ENCODE results near the gene CHMP2B. TPM values are rescaled to one million over a fixed set of nuclear protein-coding genes. Genes with fewer than 3 reads are reported as not detected.

Gene CHMP2B
- total and polyA plus RNA-seq, 2 of the 4 experiments (the other 2 are of a cell fraction), result 6.8 to 14.0 TPM

GRCh38 chr3:87272718-87273341 is 45.7 kb downstream of the CHMP2B start:
- intact Hi-C loops (cut with micrococcal nuclease), result no loop called here
- H4K5ac ChIP-seq (ENCODE audit: low read depth, low read length), result no peak overlapping the region
- CTCF ChIA-PET, result interaction anchor here (1.0 to 1.5 kb wide), 2 partner anchors 12 to 13 kb away, joined by 3 to 4 read pairs; no protein-coding TSS in a partner anchor
- no peak overlapping the region for H3K23ac ChIP-seq (ENCODE audit: low read depth, low read length)
- no peak overlapping the region for H3K18ac ChIP-seq (ENCODE audit: low read depth, low read length)
- H3K79me1 ChIP-seq (ENCODE audit: low read depth in 1 of 2, low read length in 2 of 2), result no peaks in the 10 kb centered on the region
- no TSS peak for BruUV-seq (replicated peaks)
- no peaks in the 10 kb centered on the region for H3K36me3 ChIP-seq (ENCODE audit: control insufficient read depth, insufficient read depth, low read length)
- dilution Hi-C loops (cut with HindIII; ENCODE audit: low sequenced_read_pairs, unreplicated experiment), result no loop called here
- no peaks in the 10 kb centered on the region for H3K4me1 ChIP-seq (ENCODE audit: control insufficient read depth, insufficient read depth, low read length)
- ATAC-seq (ENCODE audit: low read depth) (no peak), DNase-seq (no peak)
- no peaks in the 10 kb centered on the region for H3K27me3 ChIP-seq (ENCODE audit: control insufficient read depth, insufficient read depth, low read length)
- H3K4ac ChIP-seq (ENCODE audit: low read depth, low read length), result no peak overlapping the region
- H3K9me3 ChIP-seq (ENCODE audit: control insufficient read depth, insufficient read depth, low read length), result no peaks in the 10 kb centered on the region
- H4K20me1 ChIP-seq (ENCODE audit: insufficient read depth, low read length), result no peaks in the 10 kb centered on the region
- TF ChIP-seq POLR2A (IDR thresholded peaks at IDR 0.05; ENCODE audit: low read depth, low read length) (no peak), USF2 (IDR thresholded peaks at IDR 0.05; ENCODE audit: low read depth, low read length) (no peak), MAZ (IDR thresholded peaks at IDR 0.05; ENCODE audit: borderline replicate concordance, low read depth, low read length) (no peak), CTCF (conservative IDR thresholded peaks at IDR 0.05; ENCODE audit: low read depth, low read length) (no peak), MAFK (IDR thresholded peaks at IDR 0.05; ENCODE audit: low read depth, low read length) (no peak), MXI1 (IDR thresholded peaks at IDR 0.05; ENCODE audit: borderline replicate concordance, low read depth, low read length) (no peak)
- no peak overlapping the region for H3K4me3 ChIP-seq (ENCODE audit: insufficient read depth, low read depth, low read length)
- no peak overlapping the region for H4K91ac ChIP-seq (ENCODE audit: insufficient read depth, low read depth, low read length)
- H2AK9ac ChIP-seq (replicated peaks; ENCODE audit: low read depth, low read length, poor library complexity), result no peak overlapping the region
- H3K9ac ChIP-seq (ENCODE audit: low read depth, low read length), result no peak overlapping the region
- H2BK20ac ChIP-seq (ENCODE audit: low read depth, low read length), result no peak overlapping the region
- no peak overlapping the region for H3K56ac ChIP-seq (ENCODE audit: extremely low read depth, insufficient read depth, low read length)
- no peak overlapping the region for H3K14ac ChIP-seq (replicated peaks; ENCODE audit: low read depth, low read length)
- no peak overlapping the region for H3K4me2 ChIP-seq (ENCODE audit: low read depth, low read length)
- no peak overlapping the region for H2BK5ac ChIP-seq (ENCODE audit: low read depth, low read length, poor library complexity, severe bottlenecking)
- in situ Hi-C loops (cut with MboI; ENCODE audit: low sequenced_read_pairs), result no loop called here
- H2AK5ac ChIP-seq (ENCODE audit: low read depth, low read length), result no peak overlapping the region
- no peak overlapping the region for H4K8ac ChIP-seq (ENCODE audit: low read depth in 2 of 2, low read length in 2 of 2)
- POLR2A ChIA-PET (ENCODE audit: unreplicated experiment), result no interaction called here
- H2AFZ ChIP-seq (replicated peaks; ENCODE audit: low read length, poor library complexity), result no peak overlapping the region
- H2BK15ac ChIP-seq (ENCODE audit: low read depth, low read length), result no peak overlapping the region
- no peak overlapping the region for H2BK120ac ChIP-seq (ENCODE audit: low read depth, low read length)
- no peak overlapping the region for H3K27ac ChIP-seq (ENCODE audit: insufficient read depth, low read length)
- H3K9me1 ChIP-seq (ENCODE audit: insufficient read depth, low read length), result no peaks in the 10 kb centered on the region
- WGBS, 2 experiments (ENCODE audit: extremely low coverage in 2 of 2, insufficient read length in 1 of 2), result no CpG with 5 or more reads among the region's 4 CpGs
